Activated CD4-positive, alpha-beta memory T cell treated with anti-CD3 and anti-CD28 coated beads for 36 hours (primary cell): ENCODE data around the gene MAF. TPM values are rescaled to one million over a fixed set of nuclear protein-coding genes. Genes with fewer than 3 reads are reported as not detected.

Source experiments
- CTCF ChIA-PET: fragments of 350-600 bp; sonication (Branson Sonifier 250); formaldehyde crosslinking; loops from one replicate; lab custom pipeline; 2021; ENCODE audit warnings: antibody characterized with exemption, inconsistent platforms; lab: Charles Lee
- POLR2A ChIA-PET: fragments of 350-600 bp; sonication (Branson Sonifier 250); formaldehyde crosslinking; loops from one replicate; lab custom pipeline; 2021; ENCODE audit warnings: antibody characterized with exemption; lab: Charles Lee
- DNase-seq: peaks from one replicate; pipeline ENCODE4 v3.0.0-alpha.2; 2020
- H3K27ac Mint-ChIP-seq: one replicate; pipeline ENCODE4 v1.8.0; 2021; ENCODE audit warnings: mixed read lengths
- H3K27me3 Mint-ChIP-seq: one replicate; pipeline ENCODE4 v1.8.0; 2021; ENCODE audit warnings: mixed read lengths
- H3K36me3 Mint-ChIP-seq: one replicate; pipeline ENCODE4 v1.8.0; 2021; ENCODE audit warnings: mixed read lengths
- H3K4me1 Mint-ChIP-seq: one replicate; pipeline ENCODE4 v1.8.0; 2021; ENCODE audit warnings: low read depth, mixed read lengths
- H3K4me3 Mint-ChIP-seq: one replicate; pipeline ENCODE4 v1.8.0; 2021; ENCODE audit warnings: mild to moderate bottlenecking, mixed read lengths
- H3K9me3 Mint-ChIP-seq: one replicate; pipeline ENCODE4 v1.8.0; 2021; ENCODE audit warnings: mixed read lengths
- intact Hi-C: fragments of 100-400 bp; cut with micrococcal nuclease; formaldehyde crosslinking; loops from one replicate; pipeline ENCODE4 v1.15.1; 2023
- total RNA-seq, 2 experiments: library from RNA; stranded (reverse); gene quantifications; one replicate each; pipeline ENCODE4 v1.2.3, GENCODE V29; 2021

MAF gene
- total RNA-seq, 2 experiments from 2014 or later = 345 to 360 TPM

GRCh38 chr16:79612207-79612606, 11.7 kb upstream of the MAF start:
- CTCF ChIA-PET = interaction anchor here (1.5 to 2.3 kb wide), 2 partner anchors 9 to 11 kb away, joined by 3 to 8 read pairs; partner anchors contain the start of gene MAF
- Mint-ChIP-seq H3K36me3 (no peaks in the 10 kb centered on the region), H3K9me3 (no peaks in the 10 kb centered on the region), H3K27me3 (peaks cover 21% of the 10 kb centered on the region), H3K27ac (no peak overlapping the region), H3K4me1 (peaks cover 61% of the 10 kb centered on the region), H3K4me3 (no peak overlapping the region)
- POLR2A ChIA-PET = interaction anchor here (1.8 kb wide), 1 partner anchor 28 kb away, joined by 5 read pairs; no protein-coding TSS in a partner anchor
- DNase-seq = no peak
- intact Hi-C loops = no loop called here

- H3K4me1 Mint-ChIP-seq = peaks cover 63% of the 10 kb centered on the region
- POLR2A ChIA-PET = no interaction called here
- H3K9me3 Mint-ChIP-seq = no peaks in the 10 kb centered on the region
- no peak overlapping the region for H3K27ac Mint-ChIP-seq
- peaks cover 18% of the 10 kb centered on the region for H3K27me3 Mint-ChIP-seq
- H3K36me3 Mint-ChIP-seq = no peaks in the 10 kb centered on the region
- CTCF ChIA-PET = no interaction called here
- H3K4me3 Mint-ChIP-seq = no peak overlapping the region
- DNase-seq = no peak
- intact Hi-C loops = no loop called here
Measured at GRCh38 chr16:79610771-79611170, 10.2 kb upstream of the MAF start.

- H3K27ac Mint-ChIP-seq = no peak overlapping the region
Measured at GRCh38 chr16:79609861-79610260, 9.3 kb upstream of the MAF start.

GRCh38 chr16:79608976-79609375, 8.4 kb upstream of the MAF start:
- no peak overlapping the region for H3K4me3 Mint-ChIP-seq
- H3K9me3 Mint-ChIP-seq = no peaks in the 10 kb centered on the region
- H3K27me3 Mint-ChIP-seq = peaks cover 19% of the 10 kb centered on the region
- peaks cover 64% of the 10 kb centered on the region for H3K4me1 Mint-ChIP-seq
- POLR2A ChIA-PET = interaction anchor here (0.7 to 1.2 kb wide), 2 partner anchors 14 to 98 kb away, joined by 3 to 4 read pairs; no protein-coding TSS in a partner anchor
- intact Hi-C loops = loop anchor here (10.0 kb wide), 3 partner anchors 976 to 1484 kb away; no protein-coding TSS in a partner anchor
- no peak for DNase-seq
- H3K36me3 Mint-ChIP-seq = no peaks in the 10 kb centered on the region
- H3K27ac Mint-ChIP-seq = no peak overlapping the region
- CTCF ChIA-PET = no interaction called here

More at GRCh38 chr16:79609861-79610260, 9.3 kb upstream of the MAF start:
- no peaks in the 10 kb centered on the region for H3K9me3 Mint-ChIP-seq
- intact Hi-C loops = loop anchor here (10.0 kb wide), 3 partner anchors 975 to 1485 kb away; no protein-coding TSS in a partner anchor
- peak; percentile 67 for DNase-seq
- no peak overlapping the region for H3K4me3 Mint-ChIP-seq
- H3K36me3 Mint-ChIP-seq = no peaks in the 10 kb centered on the region
- ChIA-PET POLR2A (interaction anchor here (1.2 kb wide), 1 partner anchor 15 kb away, joined by 4 read pairs; no protein-coding TSS in a partner anchor), CTCF (no interaction called here)
- H3K4me1 Mint-ChIP-seq = peaks cover 66% of the 10 kb centered on the region
- peaks cover 19% of the 10 kb centered on the region for H3K27me3 Mint-ChIP-seq

- POLR2A ChIA-PET = interaction anchor here (1.0 kb wide), 1 partner anchor 236 kb away, joined by 3 read pairs; no protein-coding TSS in a partner anchor
- peaks cover 19% of the 10 kb centered on the region for H3K27me3 Mint-ChIP-seq
- no peak for DNase-seq
- intact Hi-C loops = loop anchor here (10.0 kb wide), 3 partner anchors 977 to 1483 kb away; no protein-coding TSS in a partner anchor
- H3K4me3 Mint-ChIP-seq = no peak overlapping the region
- H3K36me3 Mint-ChIP-seq = peaks cover 3% of the 10 kb centered on the region
- CTCF ChIA-PET = interaction anchor here (0.9 kb wide), 1 partner anchor 477 kb away, joined by 3 read pairs; no protein-coding TSS in a partner anchor
- H3K4me1 Mint-ChIP-seq = peaks cover 62% of the 10 kb centered on the region
- no peaks in the 10 kb centered on the region for H3K9me3 Mint-ChIP-seq
- H3K27ac Mint-ChIP-seq = no peak overlapping the region
Measured at GRCh38 chr16:79607587-79607986, 7.0 kb upstream of the MAF start.

GRCh38 chr16:79605999-79606398, 5.5 kb upstream of the MAF start:
- Mint-ChIP-seq H3K27me3 (peaks cover 17% of the 10 kb centered on the region), H3K27ac (peak overlapping the region; percentile 31), H3K4me3 (peak overlapping the region; percentile 38), H3K4me1 (peaks cover 61% of the 10 kb centered on the region), H3K36me3 (peaks cover 3% of the 10 kb centered on the region), H3K9me3 (no peaks in the 10 kb centered on the region)
- peak; percentile 68 for DNase-seq
- intact Hi-C loops = loop anchor here (10.0 kb wide), 3 partner anchors 979 to 1481 kb away; no protein-coding TSS in a partner anchor
- ChIA-PET POLR2A (interaction anchor here (1.2 kb wide), 1 partner anchor 22 kb away, joined by 3 read pairs; no protein-coding TSS in a partner anchor), CTCF (no interaction called here)

- no peaks in the 10 kb centered on the region for H3K9me3 Mint-ChIP-seq
- CTCF ChIA-PET = no interaction called here
- peak overlapping the region; percentile 98 for H3K27ac Mint-ChIP-seq
- intact Hi-C loops = loop anchor here (2.0 to 10.0 kb wide), 14 partner anchors 38 to 1478 kb away; no protein-coding TSS in a partner anchor
- H3K36me3 Mint-ChIP-seq = peaks cover 21% of the 10 kb centered on the region
- peaks cover 45% of the 10 kb centered on the region for H3K4me1 Mint-ChIP-seq
- peaks cover 10% of the 10 kb centered on the region for H3K27me3 Mint-ChIP-seq
- POLR2A ChIA-PET = no interaction called here
- no peak for DNase-seq
- H3K4me3 Mint-ChIP-seq = peak overlapping the region; percentile 96
Measured at GRCh38 chr16:79603055-79603454, 2.5 kb upstream of the MAF start.

GRCh38 chr16:79602628-79603014, 2.1 kb upstream of the MAF start:
- Mint-ChIP-seq H3K27ac (peak overlapping the region; percentile 98), H3K36me3 (peaks cover 25% of the 10 kb centered on the region), H3K4me1 (peaks cover 43% of the 10 kb centered on the region), H3K27me3 (peaks cover 9% of the 10 kb centered on the region), H3K4me3 (peak overlapping the region; percentile 96), H3K9me3 (no peaks in the 10 kb centered on the region)
- intact Hi-C loops = loop anchor here (1.0 to 10.0 kb wide), 15 partner anchors 26 to 1478 kb away; no protein-coding TSS in a partner anchor
- DNase-seq = peak; percentile 53
- ChIA-PET POLR2A (interaction anchor here (0.6 to 2.8 kb wide), 12 partner anchors 14 to 1479 kb away, joined by 3 to 14 read pairs (median 4); no protein-coding TSS in a partner anchor), CTCF (interaction anchor here (0.5 to 2.8 kb wide), 35 partner anchors 10 to 1134 kb away, joined by 3 to 18 read pairs (median 3); no protein-coding TSS in a partner anchor)

- intact Hi-C loops = loop anchor here (1.0 to 10.0 kb wide), 18 partner anchors 26 to 1503 kb away; partner anchors contain the start of gene WWOX
- peak overlapping the region; percentile 98 for H3K27ac Mint-ChIP-seq
- H3K9me3 Mint-ChIP-seq = no peaks in the 10 kb centered on the region
- peaks cover 38% of the 10 kb centered on the region for H3K4me1 Mint-ChIP-seq
- ChIA-PET POLR2A (interaction anchor here (0.6 to 4.4 kb wide), 24 partner anchors 9 to 1478 kb away, joined by 3 to 44 read pairs (median 4); no protein-coding TSS in a partner anchor), CTCF (interaction anchor here (0.5 to 2.8 kb wide), 44 partner anchors 11 to 1134 kb away, joined by 3 to 18 read pairs (median 3); no protein-coding TSS in a partner anchor)
- H3K27me3 Mint-ChIP-seq = peaks cover 3% of the 10 kb centered on the region
- H3K4me3 Mint-ChIP-seq = peak overlapping the region; percentile 96
- DNase-seq = peak; percentile 92
- peaks cover 30% of the 10 kb centered on the region for H3K36me3 Mint-ChIP-seq
Measured at GRCh38 chr16:79601931-79602627, 1.5 kb upstream of the MAF start.

- H3K27ac Mint-ChIP-seq = peak overlapping the region; percentile 98
Measured at GRCh38 chr16:79601092-79601930, 774 bp upstream of the MAF start.

More at GRCh38 chr16:79601092-79601930, 774 bp upstream of the MAF start:
- ChIA-PET CTCF (interaction anchor here (0.5 to 2.8 kb wide), 24 partner anchors 11 to 896 kb away, joined by 3 to 18 read pairs (median 4); no protein-coding TSS in a partner anchor), POLR2A (interaction anchor here (0.5 to 4.4 kb wide), 40 partner anchors 9 to 865 kb away, joined by 3 to 44 read pairs (median 4); no protein-coding TSS in a partner anchor)
- peak; percentile 39 for DNase-seq
- Mint-ChIP-seq H3K4me3 (peak overlapping the region; percentile 96), H3K4me1 (peaks cover 37% of the 10 kb centered on the region), H3K9me3 (no peaks in the 10 kb centered on the region), H3K27me3 (peaks cover 3% of the 10 kb centered on the region), H3K36me3 (peaks cover 37% of the 10 kb centered on the region)
- intact Hi-C loops = loop anchor here (2.0 to 10.0 kb wide), 14 partner anchors 111 to 1503 kb away; partner anchors contain the start of gene WWOX
